Ureter (tissue), 1 donor: ENCODE results near the gene SLC2A11. TPM values are rescaled to one million over a fixed set of nuclear protein-coding genes. Genes with fewer than 3 reads are reported as not detected.

Experiments used
- DNase-seq: peaks from one replicate; pipeline ENCODE4 v3.0.0-alpha.2; 2020; ENCODE audit warnings: low spot score
- total RNA-seq: library from RNA; stranded (reverse); gene quantifications from one replicate; pipeline ENCODE4 v1.2.4, GENCODE V29; 2023
- donor health status: DM: yes; HTN: yes; CAD: no.

The SLC2A11 gene
- total RNA-seq, result 15.0 TPM

DNA sequence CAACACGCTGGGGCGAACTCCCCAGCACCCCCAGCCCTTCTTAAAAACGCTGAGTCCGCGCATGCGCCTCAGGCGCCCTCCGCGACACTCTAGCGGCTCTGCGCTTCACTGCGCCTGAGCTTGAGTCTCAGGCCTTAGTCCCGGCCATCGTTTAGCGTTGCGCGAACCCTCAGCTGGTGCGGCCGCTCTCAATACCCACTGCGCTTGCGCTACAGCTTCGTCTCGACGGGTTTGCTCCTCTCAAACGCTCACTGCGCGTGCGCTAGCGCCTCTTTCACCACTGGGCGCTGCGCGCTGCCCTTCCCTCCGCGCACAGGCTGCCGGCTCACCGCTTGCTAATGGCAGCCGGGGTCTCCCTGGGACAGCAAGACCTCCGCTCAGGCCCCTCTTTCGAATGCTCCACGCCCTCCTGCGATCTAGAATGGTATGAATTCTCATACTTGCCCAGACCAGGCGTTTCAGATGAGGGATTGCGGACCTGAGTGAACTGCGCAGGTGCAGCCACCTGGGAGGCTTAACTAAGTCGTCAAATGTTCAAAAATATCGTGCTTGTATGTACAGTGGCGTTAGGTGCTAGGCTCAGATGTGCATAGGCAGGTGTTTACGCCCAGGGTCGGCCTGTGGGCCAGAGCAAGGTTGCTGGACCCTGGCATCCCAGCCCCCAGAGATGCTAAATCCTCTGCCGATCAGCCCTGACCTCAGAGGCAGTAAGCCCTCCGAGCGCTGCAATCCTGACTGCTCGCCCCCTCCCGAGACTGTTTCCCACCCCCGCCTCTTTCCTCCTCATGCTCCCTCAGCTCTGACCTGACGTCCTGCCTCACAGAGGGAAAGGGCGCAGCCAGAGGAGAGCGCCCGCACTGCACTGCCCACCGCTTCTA, at the start of gene SLC2A11:
TSS of gene SLC2A11 (plus strand) at position 270 of the 878 bp plus-strand sequence. CDS start at position 395, 125 bp downstream.
- DNase-seq, result peak; percentile 96

- DNase-seq, result no peak
Measured at GRCh38 chr22:23812378-23812777, 45.3 kb upstream of the SLC2A11 start.

GRCh38 chr22:23815541-23816155, 42.0 kb upstream of the SLC2A11 start:
- no peak for DNase-seq

GRCh38 chr22:23816156-23816976, 41.3 kb upstream of the SLC2A11 start:
- DNase-seq, result no peak

GRCh38 chr22:23817146-23817545, 40.5 kb upstream of the SLC2A11 start:
- no peak for DNase-seq

DNA sequence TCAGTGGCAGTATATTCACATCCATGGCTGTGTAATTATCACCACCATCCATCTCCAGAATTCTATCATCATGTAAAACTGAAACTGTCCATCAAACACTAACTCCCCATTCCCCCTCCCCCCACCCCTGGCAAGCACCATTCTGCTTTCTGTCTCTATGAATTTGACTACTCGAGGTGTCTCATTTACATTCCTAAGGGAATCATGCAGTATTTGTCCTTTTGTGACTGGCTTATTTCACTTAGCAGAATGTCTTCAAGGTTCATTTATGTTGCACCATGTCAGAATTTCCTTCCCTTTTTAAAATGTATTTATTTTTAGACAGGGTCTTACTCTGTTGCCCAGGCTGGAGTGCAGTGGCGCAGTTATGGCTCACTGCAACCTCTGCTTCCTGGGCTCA, 39.1 kb upstream of the SLC2A11 start:
- DNase-seq, result no peak

DNA sequence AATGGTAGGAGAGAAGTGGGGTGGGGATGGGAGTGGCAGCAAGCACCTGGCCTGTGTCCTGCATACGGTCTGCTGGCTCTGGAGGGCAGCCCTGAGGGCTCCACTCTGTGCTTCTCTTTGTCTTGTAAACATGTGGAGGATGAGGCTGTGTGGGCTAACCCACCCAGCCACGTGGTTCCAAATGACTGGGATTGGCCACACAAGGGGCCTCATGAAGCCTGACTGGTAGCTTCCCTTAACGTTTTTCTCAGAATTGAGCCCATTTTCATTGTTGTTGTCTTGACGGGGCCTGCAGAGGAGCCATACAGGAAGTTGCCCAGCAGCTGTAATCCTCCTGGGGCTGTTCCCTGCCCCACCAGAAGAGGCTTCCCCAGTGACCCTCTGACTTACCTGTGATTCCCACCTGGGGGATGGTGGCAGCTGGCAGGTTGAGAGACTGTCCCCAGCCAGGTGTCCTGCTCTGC, 36.9 kb upstream of the SLC2A11 start:
- no peak for DNase-seq

DNA sequence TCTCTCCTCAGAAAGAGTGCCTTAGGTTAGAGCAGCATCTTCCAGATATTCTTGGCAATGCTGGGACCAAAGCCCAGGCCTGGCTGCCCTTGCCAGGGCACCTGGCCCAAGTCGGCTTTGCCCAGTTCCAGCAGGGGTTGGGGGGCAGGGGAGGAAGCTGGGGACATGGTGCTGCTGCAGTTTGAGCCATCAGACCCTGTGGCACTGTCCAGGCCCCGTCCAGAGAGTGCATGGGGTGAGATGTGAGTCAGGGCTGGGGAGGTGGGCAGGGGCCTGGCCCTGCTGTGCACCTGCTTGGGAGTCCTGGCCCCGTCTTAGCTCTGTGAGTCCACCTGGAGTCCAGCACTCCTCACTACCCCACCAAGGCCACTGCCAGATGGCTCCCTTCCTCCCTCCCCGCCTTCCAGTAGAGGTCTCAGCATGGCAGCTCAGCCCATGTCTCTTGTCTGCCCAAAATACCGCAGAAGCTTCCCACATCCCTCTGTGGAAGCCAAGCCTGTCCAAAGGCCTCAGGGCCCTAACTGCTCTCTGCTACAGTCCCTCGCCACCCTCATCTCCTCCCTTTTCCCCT, 35.5 kb upstream of the SLC2A11 start:
- no peak for DNase-seq

DNA sequence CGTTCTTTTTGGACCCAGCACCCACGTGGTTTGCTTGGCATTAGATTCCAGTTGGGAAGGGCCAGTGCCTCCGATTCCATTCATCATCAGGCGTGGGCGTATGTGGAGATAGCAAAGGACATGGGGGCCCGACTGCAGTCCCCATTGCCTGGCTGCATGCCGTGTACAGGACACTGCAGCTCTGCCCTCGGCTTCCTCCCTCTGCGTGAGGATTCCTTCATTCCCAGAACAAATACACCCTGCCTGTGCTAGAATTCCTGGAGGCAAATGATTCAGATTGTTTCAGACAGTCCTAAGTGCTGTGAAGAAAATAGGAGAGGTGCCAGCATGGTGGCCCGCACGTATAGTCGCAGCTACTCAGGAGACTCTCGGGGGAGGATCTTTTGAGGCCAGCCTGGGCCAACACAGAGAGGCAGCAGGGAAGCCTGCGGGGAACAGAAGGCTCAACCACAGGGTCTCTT, 34.3 kb upstream of the SLC2A11 start:
- no peak for DNase-seq

GRCh38 chr22:23824476-23825245, 33.0 kb upstream of the SLC2A11 start:
- no peak for DNase-seq

GRCh38 chr22:23825246-23825905, 32.3 kb upstream of the SLC2A11 start:
- no peak for DNase-seq

GRCh38 chr22:23826510-23827350, 30.9 kb upstream of the SLC2A11 start:
- DNase-seq, result no peak

GRCh38 chr22:23827351-23827995, 30.2 kb upstream of the SLC2A11 start:
- DNase-seq, result no peak

- DNase-seq, result no peak
Measured at GRCh38 chr22:23828800-23829680, 28.6 kb upstream of the SLC2A11 start.

- no peak for DNase-seq
Measured at GRCh38 chr22:23829845-23830372, 27.8 kb upstream of the SLC2A11 start.

DNA sequence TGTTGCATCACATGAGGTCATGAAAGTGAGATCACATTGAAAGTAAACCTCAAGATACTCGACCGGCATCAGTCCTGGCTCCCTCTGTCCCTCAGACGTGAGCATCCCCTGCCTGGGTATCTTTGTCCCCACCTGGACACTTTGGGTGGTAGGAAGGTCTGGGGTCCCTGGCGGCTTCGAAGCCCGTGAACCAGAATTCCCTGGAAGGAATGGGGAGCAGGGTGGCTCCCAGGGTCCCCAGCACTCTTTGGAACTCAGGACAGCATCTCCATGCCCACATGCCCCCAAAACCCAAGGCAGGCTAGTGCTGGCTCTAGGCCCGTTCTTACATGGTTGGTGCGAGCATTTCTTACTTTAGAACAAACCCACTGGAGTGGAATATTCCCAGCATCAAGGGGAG, 26.4 kb upstream of the SLC2A11 start:
- no peak for DNase-seq

- DNase-seq, result no peak
Measured at GRCh38 chr22:23831781-23832180, 25.9 kb upstream of the SLC2A11 start.
